HG02678 (cell line): ENCODE measurements around the gene VPS26B.
"Not testable (repeated sequence)": the region's sequence is repeated elsewhere in the genome, so short reads cannot be mapped to it uniquely, and the experiment has no call there.

Experiments used
- ATAC-seq: cut with Tn5 transposase; IDR thresholded peaks from one replicate; pipeline ENCODE4 v1.9.1; 2021; ENCODE audit warnings: mild to moderate bottlenecking, moderate library complexity; ENCODE audit not compliant: unreplicated experiment

Gene VPS26B

DNA sequence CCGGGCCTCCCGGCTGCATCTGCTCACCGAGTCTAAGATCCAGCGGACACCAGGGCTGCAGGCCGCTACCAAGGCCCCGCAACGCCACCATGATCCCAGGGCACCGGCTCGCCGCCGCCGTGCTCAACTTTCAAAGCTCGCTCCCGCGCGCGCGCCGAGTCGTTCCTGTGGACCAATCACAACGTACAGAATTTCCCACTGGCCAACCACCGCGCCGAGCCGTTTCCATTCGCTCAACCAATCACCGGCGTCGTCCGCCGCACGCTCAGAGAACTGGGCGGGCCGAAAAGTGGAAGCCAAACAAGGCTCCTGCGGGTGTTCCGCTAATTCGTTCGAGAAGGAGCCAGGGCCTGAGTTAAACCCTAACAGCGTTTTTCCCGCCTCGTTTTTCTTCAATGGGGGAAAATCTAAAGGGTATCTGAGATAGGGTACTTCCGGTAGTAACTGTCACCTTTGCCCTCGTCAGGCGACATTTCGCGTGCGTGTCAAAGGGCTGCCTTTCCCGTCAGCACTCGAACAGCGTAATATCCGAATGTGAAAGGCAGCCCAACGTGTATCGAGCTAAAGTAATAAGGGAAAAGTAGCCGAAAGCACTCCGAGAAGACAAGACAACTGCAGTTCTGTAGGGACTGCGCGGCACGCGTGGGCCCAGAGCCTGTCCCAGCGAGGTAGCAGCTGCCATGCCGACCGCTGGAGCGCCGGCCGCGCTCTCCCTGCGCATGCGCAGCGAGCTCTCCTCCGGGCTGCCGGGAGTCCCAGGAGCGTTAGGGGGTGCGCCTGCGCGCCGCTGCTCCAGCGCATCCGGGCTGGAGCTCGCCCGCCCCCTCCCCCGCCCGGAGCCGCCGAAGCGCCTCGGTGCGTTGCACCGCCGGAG lies at the start of gene VPS26B, which contains the start of gene NCAPD3:
TSS of gene VPS26B (plus strand) at position 836 of the 874 bp plus-strand sequence. CDS start 452 bp downstream, outside the sequence.
TSS of gene NCAPD3 (minus strand) at position 132 of the 874 bp plus-strand sequence. CDS start at position 91, 41 bp downstream.
- ATAC-seq, result peak; percentile 76

DNA sequence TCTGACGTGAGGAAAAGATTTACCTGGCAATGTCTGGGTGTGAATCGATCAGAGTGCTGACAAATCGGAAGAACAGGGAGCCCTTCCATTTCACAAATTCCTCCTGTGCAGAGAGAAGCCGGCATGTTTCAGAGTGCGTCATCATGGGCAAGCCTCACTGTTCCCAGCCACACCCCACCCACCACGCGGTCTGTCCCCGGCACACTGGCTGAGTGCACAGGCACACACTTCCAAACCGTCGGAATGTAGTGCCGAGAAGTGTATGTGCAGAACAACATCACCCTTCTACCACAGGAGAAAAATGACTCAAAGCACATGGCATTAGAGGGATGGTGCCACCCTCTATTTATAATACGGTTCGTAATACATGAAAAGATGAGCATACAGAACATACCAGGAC lies 48.2 kb upstream of the VPS26B start:
- ATAC-seq, result no peak

DNA sequence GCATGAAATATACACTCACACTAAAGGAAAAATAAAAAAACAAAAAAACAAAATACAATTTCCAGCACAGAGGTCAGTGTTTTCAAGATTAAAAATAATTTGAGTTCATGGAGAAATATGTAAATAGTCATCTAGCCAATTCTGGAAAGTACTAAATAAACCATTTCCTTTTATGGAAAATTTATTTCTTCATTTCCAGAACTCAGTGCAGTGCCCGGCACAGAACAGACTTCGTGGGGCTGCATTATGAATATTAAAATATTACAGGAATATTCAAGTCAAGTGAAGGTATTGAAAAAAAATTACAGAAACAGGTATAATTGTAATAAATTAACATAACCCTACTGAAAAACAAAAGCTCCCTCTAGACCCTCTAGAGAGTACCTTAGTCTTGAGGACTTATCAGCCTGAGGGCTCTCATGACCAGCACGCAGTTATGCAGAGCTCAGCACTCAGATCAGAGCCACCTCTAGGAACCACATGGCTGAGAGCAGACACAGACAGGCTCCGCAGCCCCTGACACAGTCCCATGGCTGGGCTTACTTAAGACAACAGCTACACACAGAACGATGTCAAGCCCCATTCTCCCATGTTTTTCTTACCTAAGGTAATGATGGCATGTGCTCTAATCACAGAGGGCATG lies 46.3 kb upstream of the VPS26B start:
- ATAC-seq, result no peak

DNA sequence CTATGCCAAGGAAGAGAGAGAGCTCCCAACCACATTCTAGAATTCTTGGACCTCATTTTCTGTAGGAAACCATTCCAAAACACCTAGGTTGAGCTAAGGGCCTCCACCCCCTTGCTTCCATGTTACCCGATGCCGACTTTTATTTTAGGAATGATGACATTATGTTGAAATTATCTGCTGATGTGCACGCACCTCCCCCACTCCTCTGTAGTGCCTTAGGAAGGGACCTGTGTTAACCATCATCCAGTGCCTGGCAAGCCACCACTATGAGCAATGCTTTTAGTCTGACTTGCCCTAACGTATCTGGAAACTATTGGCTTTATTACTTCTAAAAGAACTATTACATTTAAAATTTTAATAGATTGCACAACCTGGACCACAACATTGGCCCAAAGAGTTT lies 42.8 kb upstream of the VPS26B start:
- no peak for ATAC-seq

DNA sequence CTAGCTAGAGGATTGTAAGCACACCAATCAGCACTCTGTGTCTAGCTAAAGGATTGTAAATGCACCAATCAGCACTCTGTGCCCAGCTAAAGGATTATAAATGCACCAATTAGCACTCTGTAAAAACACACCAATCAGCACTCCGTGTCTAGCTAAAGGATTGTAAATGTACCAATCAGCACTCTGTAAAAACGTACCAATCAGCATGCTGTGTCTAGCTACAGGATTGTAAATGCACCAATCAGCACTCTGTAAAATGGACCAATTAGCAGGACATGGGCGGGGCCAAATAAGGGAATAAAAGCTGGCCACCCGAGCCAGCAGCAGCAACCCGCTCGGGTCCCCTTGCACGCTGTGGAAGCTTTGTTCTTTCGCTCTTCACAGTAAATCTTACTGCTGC lies 36.4 kb upstream of the VPS26B start:
- not testable (repeated sequence) for ATAC-seq

DNA sequence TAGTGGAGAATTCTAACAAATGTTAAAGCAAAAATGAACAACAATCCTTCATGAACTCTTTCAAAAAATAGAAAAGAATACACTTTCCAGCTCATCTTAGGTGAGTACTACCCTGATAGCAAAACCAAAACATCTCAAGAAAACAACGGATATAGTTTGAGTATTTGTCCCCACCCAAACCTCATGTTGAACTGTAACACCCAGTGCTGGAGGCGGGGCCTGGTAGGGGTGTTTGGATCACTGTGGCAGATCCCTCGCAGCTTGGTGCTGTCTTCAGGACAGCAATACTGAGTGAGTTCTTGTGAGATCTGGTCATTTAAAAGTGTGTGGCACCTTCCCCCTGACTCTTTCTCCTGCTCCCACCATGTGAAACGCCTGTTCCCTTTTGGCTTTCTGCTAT lies 27.7 kb upstream of the VPS26B start:
- ATAC-seq, result no peak

DNA sequence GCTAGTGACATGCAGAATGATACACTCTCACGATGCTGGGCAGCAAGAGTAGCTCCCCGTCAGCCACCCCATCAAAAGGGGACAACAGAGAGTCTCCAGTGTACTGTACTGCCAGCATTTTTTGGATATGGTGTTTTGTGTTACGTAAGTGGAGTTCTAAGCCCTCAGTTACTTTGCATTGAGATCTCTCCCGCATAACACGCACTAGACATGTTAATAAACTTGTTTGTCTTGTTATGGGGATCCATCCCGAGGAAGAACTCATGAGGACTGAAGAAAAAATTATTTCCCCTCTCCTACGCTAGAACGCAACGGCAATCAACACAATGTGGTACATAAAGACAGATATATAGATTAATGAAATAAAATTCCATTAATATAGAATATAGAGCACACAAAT lies 24.9 kb upstream of the VPS26B start:
- ATAC-seq, result no peak

DNA sequence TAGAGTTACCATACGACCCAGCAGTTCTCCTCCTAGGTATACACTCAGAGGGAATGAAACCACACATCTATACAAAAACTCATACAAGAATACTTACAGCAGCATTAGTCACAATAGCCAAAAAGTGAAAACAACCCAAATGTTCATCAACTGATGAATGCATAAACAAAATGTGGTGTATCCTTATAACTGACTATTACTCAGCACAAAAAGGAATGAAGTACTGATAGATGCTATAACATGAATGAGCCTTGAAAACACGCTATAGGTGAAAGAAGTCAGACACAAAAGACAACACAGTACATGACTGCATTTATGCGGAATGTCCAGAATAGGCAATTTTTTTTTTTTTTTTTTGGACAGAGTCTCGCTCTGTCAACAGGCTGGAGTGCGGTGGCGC lies 23.8 kb upstream of the VPS26B start:
- no peak for ATAC-seq

DNA sequence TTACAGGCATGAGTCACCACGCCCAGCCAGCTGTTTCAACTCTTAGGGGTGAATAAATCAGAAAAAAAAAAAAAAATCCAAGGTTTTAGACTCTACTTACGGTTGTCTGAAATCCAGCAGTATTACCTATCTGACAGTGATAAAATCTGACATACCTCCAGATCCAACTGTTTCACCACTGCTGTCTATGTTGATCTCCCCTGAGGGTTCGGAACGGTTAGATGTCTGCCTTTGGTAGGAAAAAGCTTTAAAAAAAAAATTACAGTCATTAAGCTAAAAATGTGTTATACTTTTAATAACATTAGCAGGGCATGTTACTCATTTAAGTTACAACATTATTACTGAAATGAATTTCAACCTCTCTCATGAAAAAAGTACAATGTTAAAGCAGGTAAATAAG lies 21.8 kb upstream of the VPS26B start:
- ATAC-seq, result no peak

DNA sequence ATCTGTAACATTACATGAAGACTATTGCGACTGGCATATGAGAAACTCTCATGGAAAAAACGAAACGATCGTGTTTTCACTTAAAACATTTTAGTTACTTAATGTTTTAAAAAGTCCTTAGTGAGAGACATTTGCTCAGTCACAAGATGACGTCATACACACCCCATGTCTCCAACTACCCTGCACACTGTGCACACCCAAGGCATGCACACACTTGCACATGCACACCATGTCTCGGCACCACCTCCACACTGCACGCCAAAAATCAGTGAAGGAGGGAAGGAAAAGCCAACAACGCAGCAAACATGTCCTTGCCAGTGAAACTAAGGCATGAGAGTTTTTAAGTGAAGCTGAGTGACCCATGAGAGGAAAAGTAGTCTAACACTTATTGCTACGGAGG lies 18.7 kb upstream of the VPS26B start:
- no peak for ATAC-seq

DNA sequence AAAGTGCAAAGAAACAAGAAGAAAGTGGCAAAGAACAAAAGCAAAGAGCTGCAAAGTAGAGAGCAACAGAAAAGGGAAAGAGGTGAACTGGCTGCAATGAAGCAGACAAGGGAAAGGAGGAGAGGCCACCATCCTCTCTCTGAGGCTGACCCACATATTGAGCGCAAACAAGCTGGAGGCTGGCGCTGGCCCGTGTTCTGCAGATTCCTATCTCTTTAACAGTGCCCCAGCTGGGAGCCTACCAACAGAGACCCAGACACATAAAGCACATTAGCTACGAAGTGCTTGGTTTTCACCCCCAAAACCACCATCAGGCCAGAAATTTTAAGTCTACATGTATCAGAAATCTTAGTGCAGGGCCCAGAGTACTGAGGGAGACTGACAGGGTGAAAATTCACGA lies 18.3 kb upstream of the VPS26B start:
- no peak for ATAC-seq

DNA sequence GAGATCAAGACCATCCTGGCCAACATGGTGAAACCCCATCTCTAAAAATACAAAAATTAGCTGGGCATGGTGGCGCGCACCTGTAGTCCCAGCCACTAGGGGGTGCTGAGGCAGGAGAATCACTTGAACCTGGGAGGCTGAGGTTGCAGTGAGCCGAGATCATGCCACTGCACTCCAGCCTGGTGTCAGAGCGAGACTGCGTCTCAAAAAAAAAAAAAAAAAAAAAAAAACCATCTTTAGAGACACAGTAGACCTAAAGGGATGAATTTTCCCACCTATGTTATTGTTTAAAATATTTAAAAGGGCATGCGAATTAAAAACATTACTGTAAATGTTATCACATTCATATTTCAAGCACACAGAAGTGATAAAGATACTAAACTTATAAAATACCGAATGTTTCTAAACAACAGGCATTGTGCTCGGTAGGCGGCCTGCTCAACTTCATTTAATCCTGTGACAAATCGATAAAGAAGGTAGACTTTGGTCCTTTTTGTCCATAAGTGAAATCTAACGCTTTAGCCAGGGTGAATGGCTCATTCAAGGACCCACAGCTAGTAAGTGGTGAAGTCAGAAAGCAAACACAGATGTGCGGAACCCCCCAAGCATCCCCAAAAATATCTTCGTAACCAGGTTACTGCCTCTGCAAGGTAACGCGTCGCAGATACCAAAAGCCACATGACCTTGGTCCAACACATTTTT lies 16.8 kb upstream of the VPS26B start:
- no peak for ATAC-seq

DNA sequence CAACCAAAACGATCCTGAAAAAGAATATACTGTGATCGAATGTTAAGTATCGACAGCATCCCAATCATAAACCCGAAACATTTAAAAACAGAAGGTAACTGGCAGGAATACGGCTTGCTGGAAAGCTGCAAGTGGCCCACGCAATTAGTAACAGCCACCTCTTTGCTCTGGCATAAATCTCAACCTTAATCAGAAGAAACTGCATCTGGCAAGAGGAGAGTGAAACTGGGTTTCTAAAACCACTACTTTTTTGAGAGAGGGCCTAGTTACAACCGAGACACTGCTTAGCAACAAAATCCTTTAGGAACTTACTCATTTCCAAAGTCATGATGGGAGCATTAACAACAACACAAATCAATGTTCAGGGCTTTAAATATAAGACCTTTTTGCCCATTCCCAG lies 8.6 kb upstream of the VPS26B start:
- no peak for ATAC-seq

DNA sequence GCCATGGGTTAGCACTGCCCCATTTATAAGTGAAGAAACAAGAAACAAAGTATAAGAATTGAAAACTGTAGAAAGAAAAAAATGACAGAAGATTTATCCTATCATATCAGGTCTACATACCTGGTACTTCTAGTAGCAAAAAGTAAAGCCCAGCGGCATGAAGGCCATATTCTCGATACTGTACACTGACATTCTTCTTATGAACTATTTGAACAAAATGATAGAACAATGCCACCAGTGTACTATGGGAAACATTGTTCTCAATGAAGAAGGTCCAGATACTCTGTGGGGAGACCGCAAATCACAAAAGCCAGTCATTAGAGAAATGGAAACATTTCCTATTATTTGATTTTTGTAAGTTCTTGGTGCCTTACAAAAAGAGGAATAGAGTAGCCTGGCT lies 7.7 kb upstream of the VPS26B start:
- ATAC-seq, result no peak

DNA sequence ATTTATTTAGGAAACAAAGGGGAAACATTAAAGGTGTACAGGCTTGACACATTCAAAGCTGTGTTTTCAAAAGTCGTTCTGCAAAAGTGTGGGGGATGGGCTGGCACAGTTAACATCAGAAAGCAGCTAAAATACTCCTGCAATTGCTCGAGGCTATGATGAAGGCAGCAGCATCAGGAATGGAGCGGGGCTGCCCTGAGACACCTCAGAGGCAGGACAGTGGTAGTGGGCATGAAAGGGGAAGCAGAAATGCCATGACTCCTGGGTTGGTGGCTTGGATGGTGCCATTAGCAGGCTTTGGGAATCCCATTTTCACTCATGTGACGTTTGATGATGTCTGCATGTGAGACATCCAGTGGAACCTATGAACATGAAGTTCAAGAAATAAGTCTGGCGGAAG lies 1.4 kb upstream of the VPS26B start:
- ATAC-seq, result no peak

DNA sequence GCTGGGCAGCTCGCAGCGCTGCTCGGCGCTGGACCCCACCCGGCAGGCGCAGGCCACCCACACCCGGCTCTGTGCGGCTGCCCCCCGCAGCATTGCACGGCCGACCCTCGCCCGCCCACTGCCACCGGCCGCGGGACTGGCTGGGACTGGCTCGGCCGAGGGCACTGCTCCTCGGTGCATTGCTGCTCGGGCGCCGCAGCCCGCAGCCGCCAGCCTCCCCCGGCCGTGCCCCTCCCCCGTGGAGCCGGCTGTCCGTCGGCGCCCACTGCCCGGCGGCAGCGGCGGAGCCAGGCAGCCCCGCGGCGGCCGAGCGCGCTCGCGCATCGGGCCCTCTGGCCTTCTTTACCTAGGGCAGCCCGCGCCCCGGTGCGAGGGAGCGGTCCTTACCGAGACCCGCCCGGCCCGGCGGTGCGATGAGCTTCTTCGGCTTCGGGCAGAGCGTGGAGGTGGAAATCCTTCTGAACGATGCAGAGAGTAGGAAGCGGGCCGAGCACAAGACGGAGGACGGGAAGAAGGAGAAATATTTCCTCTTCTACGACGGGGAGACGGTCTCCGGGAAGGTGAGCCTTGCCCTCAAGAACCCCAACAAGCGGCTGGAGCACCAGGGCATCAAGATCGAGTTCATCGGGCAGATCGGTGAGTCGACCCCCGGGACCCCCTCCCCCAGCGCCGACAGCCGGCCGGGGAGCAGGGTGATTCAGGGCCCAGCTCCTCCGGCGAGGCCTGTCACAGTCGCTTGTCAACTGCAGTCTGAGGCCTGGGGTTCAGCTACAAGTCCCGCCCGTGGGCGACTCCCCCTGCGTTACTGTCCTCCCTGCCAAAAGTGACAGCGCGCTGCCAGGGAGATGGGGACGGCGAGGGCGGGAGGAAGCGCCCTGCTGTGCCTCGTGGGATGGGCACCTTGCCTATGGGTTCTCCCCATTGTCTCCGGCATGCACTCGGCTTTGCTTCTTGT lies 516 bp downstream of the VPS26B start:
- peak; percentile 18 for ATAC-seq

DNA sequence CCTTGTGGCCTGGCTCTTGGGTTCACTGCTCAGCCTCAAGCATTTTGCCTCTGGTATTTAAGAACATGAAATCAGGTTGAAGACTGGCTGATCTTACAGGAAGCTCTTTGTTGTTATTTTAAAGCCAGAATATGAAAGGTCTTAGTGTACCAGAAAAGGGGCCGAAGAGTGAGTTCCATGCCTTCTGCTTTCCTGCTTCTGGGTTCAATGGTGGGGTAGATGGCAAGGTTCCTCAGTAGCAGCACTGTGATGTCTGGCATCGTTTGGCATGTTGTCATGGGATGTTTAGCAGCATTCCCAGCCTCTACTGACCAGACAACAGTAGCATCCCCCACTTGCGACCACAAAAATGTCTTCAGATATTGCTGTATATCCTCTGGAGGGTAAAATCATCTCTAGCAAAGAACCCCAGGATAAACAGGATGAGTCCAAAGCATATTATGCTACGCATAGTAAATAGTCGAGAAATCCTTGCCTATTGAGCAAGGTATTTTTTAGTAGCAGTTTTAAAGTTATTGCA lies 2.4 kb downstream of the VPS26B start:
- ATAC-seq, result no peak

DNA sequence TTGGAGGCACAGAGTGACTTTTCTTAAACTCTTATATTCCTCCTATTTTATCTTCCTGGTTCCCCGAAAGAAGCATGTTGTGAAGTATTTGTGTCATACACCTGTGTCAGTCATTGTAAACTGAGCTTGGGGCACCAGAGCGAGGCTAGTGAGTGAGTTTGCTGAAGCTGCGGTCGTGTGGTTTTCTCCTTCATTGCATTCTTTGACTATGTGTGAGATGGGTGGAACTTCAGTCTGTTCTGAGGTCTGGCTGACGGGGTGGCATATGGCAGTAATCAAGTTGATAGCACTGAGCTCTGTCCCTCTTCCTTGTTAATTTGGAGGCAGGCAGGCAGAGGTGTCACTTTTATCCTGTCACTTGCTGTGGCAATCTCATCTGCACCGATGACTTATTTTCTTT lies 4.2 kb downstream of the VPS26B start:
- ATAC-seq, result peak; percentile 57

DNA sequence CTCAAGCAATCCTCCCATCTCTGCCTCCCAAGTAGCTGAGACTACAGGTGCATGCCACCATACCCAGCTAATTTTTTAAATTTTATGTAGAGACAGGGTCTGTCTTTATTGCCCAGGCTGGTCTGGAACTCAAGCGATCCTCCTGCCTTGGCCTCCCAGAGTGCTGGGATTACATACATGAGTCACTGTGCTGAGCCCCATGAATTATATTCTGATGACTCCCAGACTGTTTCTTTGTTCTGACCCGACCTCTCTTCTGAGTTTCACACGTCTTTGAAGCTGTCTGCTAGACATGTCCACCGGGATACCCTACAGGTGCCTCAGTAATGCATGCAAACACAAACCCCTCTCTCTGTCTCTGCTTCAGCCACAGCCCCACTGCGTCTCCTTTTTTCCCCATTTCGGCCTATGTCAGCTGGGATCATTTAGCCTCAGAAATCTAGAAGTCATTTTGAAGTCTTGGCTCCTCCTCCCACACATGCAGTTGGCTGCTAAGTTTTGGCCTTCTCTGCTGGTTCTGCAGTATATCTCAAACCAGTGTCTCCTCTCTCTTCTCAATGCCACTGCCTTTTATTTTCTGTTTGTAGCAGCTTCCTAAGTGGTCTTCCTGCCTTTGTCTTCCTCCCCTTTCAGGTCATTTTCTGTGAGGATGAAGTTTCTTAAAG lies 4.8 kb downstream of the VPS26B start:
- ATAC-seq, result no peak

DNA sequence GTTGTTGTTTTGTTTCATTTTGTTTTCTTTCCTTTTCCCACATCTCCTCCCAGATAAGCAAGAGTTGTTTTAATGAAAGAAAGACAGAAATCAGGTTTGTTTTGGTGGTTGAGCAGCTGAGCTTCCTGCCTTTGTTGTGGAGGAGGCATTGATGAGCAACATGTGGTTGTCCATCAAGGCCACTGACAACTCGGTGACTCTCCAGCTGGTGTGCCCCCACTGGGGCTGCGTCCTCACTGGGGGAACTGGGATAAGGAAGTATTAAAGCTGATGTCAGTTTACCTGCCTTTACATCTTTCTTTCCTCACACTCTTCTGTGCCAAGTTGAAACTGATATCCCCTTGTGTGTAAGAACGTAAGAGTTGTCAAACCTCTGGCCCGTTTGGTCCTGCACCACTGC lies 5.9 kb downstream of the VPS26B start:
- ATAC-seq, result no peak
